Ascending aorta (tissue), 2 donors: ENCODE measurements around the gene TEKT1. TPM values are rescaled to one million over a fixed set of nuclear protein-coding genes. Genes with fewer than 3 reads are reported as not detected.

Experiments
- DNase-seq, 2 donors: peaks; one replicate each; pipeline ENCODE4 v3.0.0-alpha.2; 2019; ENCODE audit warnings: low spot score in 2 of 2
- H3K27ac ChIP-seq, 2 donors: fragments of 200-600 bp; sonication (generic); one replicate each; pipeline ENCODE4 v1.5.1; 2016 to 2017; ENCODE audit warnings: mild to moderate bottlenecking in 1 of 2
- H3K27me3 ChIP-seq: fragments of 200-600 bp; sonication (generic); one replicate; pipeline ENCODE4 v1.5.1; 2017
- H3K36me3 ChIP-seq, 2 donors: fragments of 200-600 bp; sonication (generic); one replicate each; pipeline ENCODE4 v1.5.1; 2016
- H3K4me1 ChIP-seq, 2 donors: fragments of 200-600 bp; sonication (generic); one replicate each; pipeline ENCODE4 v1.5.1; 2016 to 2017; ENCODE audit warnings: mild to moderate bottlenecking in 1 of 2
- H3K4me3 ChIP-seq, 2 donors: fragments of 200-600 bp; sonication (generic); one replicate each; pipeline ENCODE4 v1.5.1; 2016 to 2017; ENCODE audit warnings: mild to moderate bottlenecking in 1 of 2
- H3K9me3 ChIP-seq, 2 donors: fragments of 200-600 bp; sonication (generic); one replicate each; pipeline ENCODE4 v1.5.1; 2016
- CTCF ChIP-seq, 3 experiments: fragments of 200-600 bp in 2 of 3; fragments of 450-650 bp in 1 of 3; sonication (generic) in 2 of 3; IDR thresholded peaks; one replicate each; pipeline ENCODE4 v1.5.1; 2016 to 2019; ENCODE audit warnings: antibody characterized with exemption in 3 of 3, mild to moderate bottlenecking in 1 of 3, moderate library complexity in 1 of 3
- intact Hi-C: fragments of 100-400 bp; cut with DNase I; formaldehyde crosslinking; loops from one replicate; pipeline ENCODE4 v1.15.1; 2023
- total RNA-seq: library from RNA; depleted of rRNA; stranded (reverse); fragments of >200 nt; gene quantifications from one replicate; pipeline ENCODE4 v1.1.0, GENCODE V29; 2016

Gene TEKT1
- total RNA-seq, 1 donor from 2014 or later = not detected

- TF ChIP-seq CTCF (IDR thresholded peaks at IDR 0.05) = no peak
- no peak overlapping the region for H3K4me3 ChIP-seq
- H3K4me1 ChIP-seq = no peaks in the 10 kb centered on the region
- no peaks in the 10 kb centered on the region for H3K27me3 ChIP-seq
- DNase-seq = no peak
- H3K9me3 ChIP-seq = no peaks in the 10 kb centered on the region
- intact Hi-C loops = no loop called here
- no peaks in the 10 kb centered on the region for H3K36me3 ChIP-seq
- H3K27ac ChIP-seq = no peak overlapping the region
These were observed 37.6 kb downstream of the TEKT1 start for GRCh38 chr17:6793748-6794493.

GRCh38 chr17:6789146-6789545 lies 42.4 kb downstream of the TEKT1 start:
- Histone ChIP-seq H3K27ac (no peak overlapping the region), H3K36me3 (no peaks in the 10 kb centered on the region), H3K27me3 (no peaks in the 10 kb centered on the region), H3K4me3 (no peak overlapping the region), H3K9me3 (no peaks in the 10 kb centered on the region), H3K4me1 (no peaks in the 10 kb centered on the region)
- no peak for DNase-seq
- intact Hi-C loops = no loop called here
- TF ChIP-seq CTCF (IDR thresholded peaks at IDR 0.05) = no peak

GRCh38 chr17:6787081-6787693 lies 44.3 kb downstream of the TEKT1 start:
- H3K27me3 ChIP-seq = no peaks in the 10 kb centered on the region
- no peak for TF ChIP-seq CTCF (IDR thresholded peaks at IDR 0.05)
- no peak for DNase-seq
- no peak overlapping the region for H3K4me3 ChIP-seq
- no peaks in the 10 kb centered on the region for H3K4me1 ChIP-seq
- peaks cover 0 to 3% of the 10 kb centered on the region in 2 donors for H3K9me3 ChIP-seq
- intact Hi-C loops = no loop called here
- no peak overlapping the region for H3K27ac ChIP-seq
- no peaks in the 10 kb centered on the region for H3K36me3 ChIP-seq

GRCh38 chr17:6786618-6787017 lies 44.9 kb downstream of the TEKT1 start:
- Histone ChIP-seq H3K27me3 (no peaks in the 10 kb centered on the region), H3K4me1 (no peaks in the 10 kb centered on the region), H3K36me3 (no peaks in the 10 kb centered on the region), H3K27ac (no peak overlapping the region), H3K9me3 (peaks cover 0 to 3% of the 10 kb centered on the region in 2 donors), H3K4me3 (no peak overlapping the region)
- TF ChIP-seq CTCF (IDR thresholded peaks at IDR 0.05) = no peak
- intact Hi-C loops = no loop called here
- no peak for DNase-seq

- no peaks in the 10 kb centered on the region for H3K36me3 ChIP-seq
- no peak for DNase-seq
- no peak overlapping the region for H3K27ac ChIP-seq
- H3K4me1 ChIP-seq = no peaks in the 10 kb centered on the region
- no peaks in the 10 kb centered on the region for H3K27me3 ChIP-seq
- intact Hi-C loops = no loop called here
- H3K9me3 ChIP-seq = peaks cover 0 to 9% of the 10 kb centered on the region in 2 donors
- H3K4me3 ChIP-seq = no peak overlapping the region
- TF ChIP-seq CTCF (IDR thresholded peaks at IDR 0.05) = no peak
These were observed 49.3 kb downstream of the TEKT1 start for GRCh38 chr17:6782244-6782643.
